H9 (cell line): ENCODE measurements around the gene DNAL1. TPM values are rescaled to one million over a fixed set of nuclear protein-coding genes. Genes with fewer than 3 reads are reported as not detected.

Experiments
- DNase-seq: peaks from one replicate; pipeline ENCODE4 v3.0.0-alpha.2; 2017
- H2AFZ ChIP-seq: one replicate; pipeline ENCODE4 v1.6.1; 2013; ENCODE audit warnings: mild to moderate bottlenecking, low read length, control low read depth, moderate library complexity
- H2AK5ac ChIP-seq: 2 replicates; pipeline ENCODE4 v1.6.1; 2013; ENCODE audit warnings: low read length, control low read depth, mixed read lengths; ENCODE audit not compliant: insufficient read length
- H2BK120ac ChIP-seq: one replicate; pipeline ENCODE4 v1.6.1; 2013; ENCODE audit warnings: low read depth, mild to moderate bottlenecking, low read length, control low read depth, inconsistent platforms; ENCODE audit not compliant: poor library complexity, severe bottlenecking
- H2BK12ac ChIP-seq: 2 replicates; pipeline ENCODE4 v1.6.1; 2013; ENCODE audit warnings: low read length, control low read depth, mixed read lengths, low read depth; ENCODE audit not compliant: insufficient read length
- H2BK15ac ChIP-seq: 2 replicates; pipeline ENCODE4 v1.6.1; 2013; ENCODE audit warnings: low read depth, low read length, control low read depth
- H2BK20ac ChIP-seq: one replicate; pipeline ENCODE4 v1.6.1; 2013; ENCODE audit warnings: low read depth, mild to moderate bottlenecking, low read length, control low read depth, inconsistent platforms; ENCODE audit not compliant: poor library complexity, severe bottlenecking
- H2BK5ac ChIP-seq: 2 replicates; pipeline ENCODE4 v1.6.1; 2013; ENCODE audit warnings: low read length, control low read depth, mixed read lengths; ENCODE audit not compliant: insufficient read length
- H3K14ac ChIP-seq: 2 replicates; pipeline ENCODE4 v1.6.1; 2013; ENCODE audit warnings: low read length, control low read depth; ENCODE audit not compliant: insufficient read depth
- H3K18ac ChIP-seq: 2 replicates; pipeline ENCODE4 v1.6.1; 2013; ENCODE audit warnings: low read depth, mild to moderate bottlenecking, mixed read lengths, low read length, control low read depth; ENCODE audit not compliant: insufficient read length
- H3K23ac ChIP-seq: 2 replicates; pipeline ENCODE4 v1.6.1; 2013; ENCODE audit warnings: low read length, control low read depth, mixed read lengths, low read depth; ENCODE audit not compliant: insufficient read length
- H3K23me2 ChIP-seq: 2 replicates; pipeline ENCODE4 v1.6.1; 2013; ENCODE audit warnings: low read depth, mild to moderate bottlenecking, mixed read lengths, low read length, control low read depth; ENCODE audit not compliant: insufficient read length, poor library complexity, severe bottlenecking
- H3K27ac ChIP-seq: 2 replicates; pipeline ENCODE4 v1.5.1; 2013; ENCODE audit warnings: low read length, control low read depth, mixed read lengths, low read depth; ENCODE audit not compliant: insufficient read length
- H3K27me3 ChIP-seq: 2 replicates; pipeline ENCODE4 v1.6.1; 2013; ENCODE audit warnings: low read length, control low read depth, inconsistent platforms; ENCODE audit not compliant: insufficient read depth
- H3K4ac ChIP-seq: 2 replicates; pipeline ENCODE4 v1.6.1; 2013; ENCODE audit warnings: low read depth, mild to moderate bottlenecking, control low read depth, inconsistent platforms, low read length, moderate library complexity
- H3K4me1 ChIP-seq: 2 replicates; pipeline ENCODE4 v1.6.1; 2013; ENCODE audit warnings: low read length, control low read depth, inconsistent platforms; ENCODE audit not compliant: insufficient read depth
- H3K4me2 ChIP-seq: 2 replicates; pipeline ENCODE4 v1.6.1; 2013; ENCODE audit warnings: low read length, control low read depth, mixed read lengths; ENCODE audit not compliant: insufficient read length, insufficient read depth
- H3K56ac ChIP-seq: 2 replicates; pipeline ENCODE4 v1.6.1; 2013; ENCODE audit warnings: low read depth, mild to moderate bottlenecking, mixed read lengths, low read length, control low read depth; ENCODE audit not compliant: insufficient read length
- H3K79me1 ChIP-seq: 2 replicates; pipeline ENCODE4 v1.6.1; 2013; ENCODE audit warnings: low read depth, mild to moderate bottlenecking, moderate library complexity, low read length, control low read depth, inconsistent platforms; ENCODE audit not compliant: insufficient read depth, poor library complexity, severe bottlenecking
- H3K79me2 ChIP-seq: 2 replicates; pipeline ENCODE4 v1.6.1; 2013; ENCODE audit warnings: low read length, control low read depth, inconsistent platforms; ENCODE audit not compliant: insufficient read depth
- H3K9ac ChIP-seq: 2 replicates; pipeline ENCODE4 v1.6.1; 2013; ENCODE audit warnings: low read length, control low read depth, mixed read lengths; ENCODE audit not compliant: insufficient read length; ENCODE audit errors: extremely low read depth
- H3K9me3 ChIP-seq: one replicate; pipeline ENCODE4 v1.6.1; 2013; ENCODE audit warnings: low read depth, low read length, inconsistent platforms; ENCODE audit not compliant: control insufficient read depth
- H3T11ph ChIP-seq: one replicate; pipeline ENCODE4 v1.6.1; 2013; ENCODE audit warnings: mild to moderate bottlenecking, low read length, control low read depth, inconsistent platforms
- H4K20me1 ChIP-seq: one replicate; pipeline ENCODE4 v1.6.1; 2013; ENCODE audit not compliant: control insufficient read depth, insufficient read length, insufficient read depth
- H4K5ac ChIP-seq: 2 replicates; pipeline ENCODE4 v1.6.1; 2013; ENCODE audit warnings: low read depth, mild to moderate bottlenecking, mixed read lengths, low read length, control low read depth; ENCODE audit not compliant: insufficient read length
- H4K8ac ChIP-seq: replicated peaks from 2 replicates; pipeline ENCODE4 v1.6.1; 2013; ENCODE audit warnings: low read length, control low read depth, mixed read lengths, low read depth; ENCODE audit not compliant: insufficient read length
- H4K91ac ChIP-seq: 2 replicates; pipeline ENCODE4 v1.6.1; 2013; ENCODE audit warnings: low read depth, mild to moderate bottlenecking, moderate library complexity, mixed read lengths, low read length, control low read depth; ENCODE audit not compliant: insufficient read length
- H3K27ac Mint-ChIP-seq, 3 experiments: 2 replicates in 2 of 3; 3 replicates in 1 of 3; pipeline ENCODE4 v1.8.0; 2020 to 2021; ENCODE audit warnings: mixed read lengths in 3 of 3, mild to moderate bottlenecking in 1 of 3, moderate library complexity in 1 of 3
- H3K27me3 Mint-ChIP-seq: 2 replicates; pipeline ENCODE4 v1.8.0; 2021; ENCODE audit warnings: low read depth, mild to moderate bottlenecking, moderate library complexity, mixed read lengths
- H3K36me3 Mint-ChIP-seq, 3 experiments: 2 replicates in 2 of 3; 3 replicates in 1 of 3; pipeline ENCODE4 v1.8.0; 2020 to 2021; ENCODE audit warnings: low read depth in 3 of 3, mixed read lengths in 3 of 3; ENCODE audit not compliant: insufficient read depth in 1 of 3
- H3K4me1 Mint-ChIP-seq, 2 experiments: 2 replicates each; pipeline ENCODE4 v1.8.0; 2020; ENCODE audit warnings: mixed read lengths in 2 of 2
- H3K4me3 Mint-ChIP-seq, 2 experiments: 2 replicates in 1 of 2; 3 replicates in 1 of 2; pipeline ENCODE4 v1.8.0; 2020 to 2021; ENCODE audit warnings: mild to moderate bottlenecking in 2 of 2, mixed read lengths in 2 of 2, moderate library complexity in 1 of 2
- H3K9me3 Mint-ChIP-seq, 2 experiments: 2 replicates in 1 of 2; 3 replicates in 1 of 2; pipeline ENCODE4 v1.8.0; 2020; ENCODE audit warnings: mild to moderate bottlenecking in 2 of 2, mixed read lengths in 2 of 2, moderate library complexity in 1 of 2
- CTCF ChIP-seq: fragments of 200-600 bp; sonication (generic); conservative IDR thresholded peaks from 3 replicates; pipeline ENCODE4 v1.8.0; 2021; ENCODE audit warnings: antibody characterized with exemption, mild to moderate bottlenecking
- WGBS: extraction: QIAGEN DNeasy Blood & Tissue Kit; methylation state at CpG from one replicate; pipeline ENCODE4 v1.1.7; 2013; ENCODE audit warnings: missing lambda C conversion rate, low lambda C conversion rate, mixed read lengths; ENCODE audit not compliant: insufficient read length; ENCODE audit errors: extremely low coverage; 5-methylcytosine and 5-hydroxymethylcytosine counted together
- total RNA-seq: library from RNA; stranded (reverse); gene quantifications from 2 replicates; pipeline ENCODE4 v1.2.1, GENCODE V29; 2021

DNAL1 gene
- total RNA-seq, 1 experiment from 2014 or later, result 17.7 TPM

- no peak overlapping the region for H2BK120ac ChIP-seq
- H3K14ac ChIP-seq, result no peak overlapping the region; the same call in 1 of the 2 replicates
- H2BK15ac ChIP-seq, result no peak overlapping the region
- no peak overlapping the region for H2BK12ac ChIP-seq
- H3K27me3 Mint-ChIP-seq, result peaks cover 2% of the 10 kb centered on the region; the same call in 1 of the 2 replicates
- no peak overlapping the region for H4K8ac ChIP-seq
- H3K18ac ChIP-seq, result no peak overlapping the region
- no peaks in the 10 kb centered on the region for H3K27me3 ChIP-seq
- no peak overlapping the region for H4K5ac ChIP-seq
- H3K9ac ChIP-seq, result no peak overlapping the region
- no peak overlapping the region for H3K4ac ChIP-seq
- H2BK20ac ChIP-seq, result no peak overlapping the region
- no CpG with 5 or more reads among the region's 7 CpGs for WGBS
- no peaks in the 10 kb centered on the region; a peak in 1 of 5 replicates for H3K9me3 Mint-ChIP-seq
- peaks cover 2% of the 10 kb centered on the region; the same call in 1 of the 2 replicates for H3K79me2 ChIP-seq
- H3K9me3 ChIP-seq, result no peaks in the 10 kb centered on the region
- peaks cover 53 to 64% of the 10 kb centered on the region in 2 experiments for H3K4me1 Mint-ChIP-seq
- H4K91ac ChIP-seq, result no peak overlapping the region
- H3K27ac ChIP-seq, result no peak overlapping the region
- no peaks in the 10 kb centered on the region for H4K20me1 ChIP-seq
- no peak overlapping the region for H3T11ph ChIP-seq
- H3K4me3 Mint-ChIP-seq, result no peak overlapping the region
- H3K23ac ChIP-seq, result no peak overlapping the region
- no peak for TF ChIP-seq CTCF
- H3K4me1 ChIP-seq, result peaks cover 6% of the 10 kb centered on the region; the same call in 1 of the 2 replicates
- H2AFZ ChIP-seq, result no peak overlapping the region
- no peak overlapping the region for H3K27ac Mint-ChIP-seq
- DNase-seq, result no peak
- H3K23me2 ChIP-seq, result no peaks in the 10 kb centered on the region
- no peaks in the 10 kb centered on the region for H3K79me1 ChIP-seq
- no peak overlapping the region for H3K4me2 ChIP-seq
- no peak overlapping the region for H2AK5ac ChIP-seq
- H2BK5ac ChIP-seq, result no peak overlapping the region
- no peaks in the 10 kb centered on the region for H3K36me3 Mint-ChIP-seq
- no peak overlapping the region for H3K56ac ChIP-seq
Measured at GRCh38 chr14:73744175-73744867, 99.5 kb downstream of the DNAL1 start.
